ENCODE measurements around the gene RBMS2.
"Not testable (repeated sequence)": the region's sequence is repeated elsewhere in the genome, so short reads cannot be mapped to it uniquely, and the experiment has no call there.

Gene RBMS2

DNA sequence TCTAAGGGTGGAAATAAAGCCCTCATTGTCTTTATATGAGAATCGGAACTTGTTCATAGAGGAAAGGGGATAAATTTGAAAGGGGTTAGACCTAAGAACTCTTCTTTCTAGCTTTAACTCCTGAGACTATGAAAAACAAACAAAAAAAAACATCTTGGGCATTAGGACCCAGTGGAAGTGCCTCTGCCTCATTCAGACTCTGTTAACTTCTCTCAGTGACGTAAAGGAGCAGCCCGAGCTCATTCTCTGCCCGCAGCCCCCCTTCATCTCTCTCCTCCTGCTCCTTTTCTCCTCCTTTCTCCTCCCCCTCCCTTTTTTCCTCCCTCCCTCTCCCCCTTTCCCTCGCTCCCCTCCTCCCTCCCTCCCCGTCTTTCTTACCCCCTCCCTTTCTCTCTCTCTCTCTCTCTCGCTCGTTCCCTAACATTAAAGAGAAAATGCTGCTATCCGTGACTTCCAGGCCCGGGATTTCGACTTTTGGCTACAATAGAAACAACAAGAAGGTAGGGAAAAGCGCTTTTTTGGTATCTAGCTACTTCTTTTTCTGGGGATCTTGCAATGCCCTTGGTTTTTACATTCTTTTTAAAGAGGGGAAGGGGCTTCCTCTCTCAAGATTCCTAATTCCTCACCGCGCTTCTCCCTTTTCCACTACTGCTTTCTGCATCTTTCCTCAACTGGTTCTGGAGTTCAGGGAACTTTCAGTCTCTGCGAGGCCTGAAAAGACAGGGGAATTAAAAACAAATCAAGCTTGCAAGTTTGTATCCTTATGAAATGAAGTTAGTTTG lies at the start of gene RBMS2:
TSS of gene RBMS2 (plus strand) at position 231 of the 782 bp plus-strand sequence. CDS start at position 435, 204 bp downstream.
- DNase-seq = peak; percentile 94

GRCh38 chr12:56474389-56474788 lies 47.2 kb upstream of the RBMS2 start:
- DNase-seq = no peak

- no peak for DNase-seq
Observed at GRCh38 chr12:56476143-56476542, 45.5 kb upstream of the RBMS2 start.

- no peak for DNase-seq
Observed at GRCh38 chr12:56476972-56477432, 44.6 kb upstream of the RBMS2 start.

DNA sequence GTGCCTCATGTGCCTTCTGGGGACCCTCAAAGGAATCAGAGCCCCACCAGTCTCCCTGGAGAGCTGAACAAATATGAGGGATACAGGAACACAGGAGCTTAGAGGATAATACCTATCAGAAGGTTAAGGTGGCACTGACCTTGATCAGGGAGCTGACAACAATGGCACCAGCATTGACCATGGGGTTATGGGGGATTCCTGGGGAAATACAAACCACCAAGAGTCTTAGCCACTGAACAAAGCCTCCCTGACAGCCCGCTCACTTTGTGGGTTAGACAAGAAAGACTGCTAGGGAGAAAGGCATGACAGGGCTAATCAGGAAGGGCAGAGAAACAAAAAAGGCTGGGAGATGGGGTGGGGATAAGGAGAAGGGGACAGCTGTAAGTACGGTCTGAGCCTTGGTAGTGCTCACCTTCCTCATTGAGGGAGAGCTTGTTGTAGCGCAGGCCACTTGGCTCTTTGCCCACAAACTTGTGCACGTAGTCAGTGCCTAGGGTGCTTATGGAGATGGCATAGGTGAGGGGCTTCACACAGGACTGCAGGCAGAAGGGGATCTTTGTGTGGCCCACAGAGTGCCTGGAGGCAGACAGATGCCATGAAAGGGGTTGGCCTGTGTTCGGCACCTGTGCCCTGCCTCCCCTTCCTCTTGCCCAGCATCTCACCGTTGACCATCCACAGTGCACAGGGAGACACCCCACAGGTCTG lies 43.9 kb upstream of the RBMS2 start:
- no peak for DNase-seq

DNA sequence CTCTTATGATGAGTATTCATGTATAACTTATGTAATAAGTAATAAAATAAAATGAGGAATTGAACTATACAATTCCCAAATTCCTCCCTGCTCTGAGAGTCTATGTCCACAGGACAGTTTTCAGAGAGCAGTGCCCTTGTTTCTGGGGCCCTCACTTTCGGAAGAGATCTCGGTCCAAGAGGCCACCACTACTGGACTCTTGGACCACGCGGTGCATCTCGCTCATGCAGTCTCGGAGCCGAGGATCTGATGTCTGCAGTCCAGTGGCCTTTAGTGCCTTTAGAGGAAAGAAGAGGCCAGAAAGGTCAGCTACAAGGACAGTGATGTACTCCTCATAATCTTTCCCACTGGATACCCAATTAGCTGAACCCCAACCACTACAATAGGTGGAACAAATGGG lies 42.0 kb upstream of the RBMS2 start:
- no peak for DNase-seq

DNA sequence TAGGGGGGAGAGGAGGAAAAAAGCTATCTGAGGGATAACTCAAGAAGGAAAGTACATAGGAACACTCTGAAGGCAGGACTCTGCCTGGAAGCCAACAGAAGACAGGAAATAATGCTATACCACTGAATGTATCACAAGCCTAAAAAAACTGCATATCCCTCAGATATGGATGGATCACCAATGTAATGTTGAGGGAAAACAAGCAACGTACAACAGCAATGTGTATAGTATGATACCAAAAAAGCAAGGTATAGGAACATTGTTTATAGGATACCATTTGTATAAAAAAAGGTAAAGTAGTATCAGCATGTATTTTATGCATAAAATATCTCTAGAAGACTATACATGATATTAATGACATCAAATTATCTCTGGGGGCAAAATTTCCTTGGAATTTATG lies 37.1 kb upstream of the RBMS2 start:
- no peak for DNase-seq

GRCh38 chr12:56486694-56487093 lies 34.9 kb upstream of the RBMS2 start:
- DNase-seq = no peak

- DNase-seq = no peak
Observed at GRCh38 chr12:56487448-56488040, 34.1 kb upstream of the RBMS2 start.

- peak; percentile 80 for DNase-seq
Observed at GRCh38 chr12:56488041-56488955, 33.3 kb upstream of the RBMS2 start, which contains the start of gene GLS2. Gene GLS2, minus strand, starts transcription at chr12:56488161. Its CDS starts 43 bp downstream, at chr12:56488118.

GRCh38 chr12:56490360-56490759 lies 31.3 kb upstream of the RBMS2 start:
- DNase-seq = no peak

DNA sequence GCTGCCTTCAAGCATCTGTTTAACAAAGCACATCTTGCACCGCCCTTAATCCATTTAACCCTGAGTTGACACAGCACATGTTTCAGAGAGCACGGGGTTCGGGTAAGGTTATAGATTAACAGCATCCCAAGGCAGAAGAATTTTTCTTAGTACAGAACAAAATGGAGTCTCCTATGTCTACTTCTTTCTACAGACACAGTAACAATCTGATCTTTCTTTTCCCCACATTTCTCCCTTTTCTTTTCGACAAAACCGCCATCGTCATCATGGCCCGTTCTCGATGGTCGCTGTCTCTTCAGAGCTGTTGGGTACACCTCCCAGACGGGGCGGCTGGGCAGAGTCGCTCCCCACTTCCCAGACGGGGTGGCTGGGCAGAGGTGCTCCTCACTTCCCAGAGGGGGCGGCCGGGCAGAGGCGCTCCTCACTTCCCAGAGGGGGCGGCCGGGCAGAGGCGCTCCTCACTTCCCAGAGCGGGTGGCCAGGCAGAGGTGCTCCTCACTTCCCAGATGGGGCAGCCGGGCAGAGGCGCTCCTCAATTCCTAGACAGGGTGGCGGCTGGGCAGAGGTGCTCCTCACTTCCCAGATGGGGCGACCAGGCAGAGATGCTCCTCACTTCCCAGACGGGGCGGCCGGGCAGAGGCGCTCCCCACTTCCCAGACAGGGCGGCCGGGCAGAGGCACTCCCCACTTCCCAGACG lies 28.1 kb upstream of the RBMS2 start:
- not testable (repeated sequence) for DNase-seq

- DNase-seq = not testable (repeated sequence)
Observed at GRCh38 chr12:56494106-56494415, 27.6 kb upstream of the RBMS2 start.

- DNase-seq = not testable (repeated sequence)
Observed at GRCh38 chr12:56494481-56494880, 27.1 kb upstream of the RBMS2 start.

DNA sequence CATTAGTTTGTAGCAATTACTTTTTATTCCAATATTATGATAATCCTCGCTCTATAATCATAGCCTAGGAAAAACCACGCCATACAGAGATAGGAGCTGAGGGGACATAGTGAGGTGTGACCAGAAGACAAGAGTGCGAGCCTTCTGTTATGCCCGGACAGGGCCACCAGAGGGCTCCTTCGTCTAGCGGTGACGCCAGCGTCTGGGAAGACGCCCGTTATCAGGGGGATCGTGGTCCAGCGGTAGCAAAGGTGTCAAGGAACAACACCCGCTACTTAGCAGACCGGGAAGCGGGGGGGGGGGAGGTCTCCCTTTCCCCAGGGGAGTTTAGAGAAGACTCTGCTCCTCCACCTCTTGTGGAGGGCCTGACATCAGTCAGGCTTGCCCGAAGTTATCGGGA lies 24.9 kb upstream of the RBMS2 start:
- not testable (repeated sequence) for DNase-seq

DNA sequence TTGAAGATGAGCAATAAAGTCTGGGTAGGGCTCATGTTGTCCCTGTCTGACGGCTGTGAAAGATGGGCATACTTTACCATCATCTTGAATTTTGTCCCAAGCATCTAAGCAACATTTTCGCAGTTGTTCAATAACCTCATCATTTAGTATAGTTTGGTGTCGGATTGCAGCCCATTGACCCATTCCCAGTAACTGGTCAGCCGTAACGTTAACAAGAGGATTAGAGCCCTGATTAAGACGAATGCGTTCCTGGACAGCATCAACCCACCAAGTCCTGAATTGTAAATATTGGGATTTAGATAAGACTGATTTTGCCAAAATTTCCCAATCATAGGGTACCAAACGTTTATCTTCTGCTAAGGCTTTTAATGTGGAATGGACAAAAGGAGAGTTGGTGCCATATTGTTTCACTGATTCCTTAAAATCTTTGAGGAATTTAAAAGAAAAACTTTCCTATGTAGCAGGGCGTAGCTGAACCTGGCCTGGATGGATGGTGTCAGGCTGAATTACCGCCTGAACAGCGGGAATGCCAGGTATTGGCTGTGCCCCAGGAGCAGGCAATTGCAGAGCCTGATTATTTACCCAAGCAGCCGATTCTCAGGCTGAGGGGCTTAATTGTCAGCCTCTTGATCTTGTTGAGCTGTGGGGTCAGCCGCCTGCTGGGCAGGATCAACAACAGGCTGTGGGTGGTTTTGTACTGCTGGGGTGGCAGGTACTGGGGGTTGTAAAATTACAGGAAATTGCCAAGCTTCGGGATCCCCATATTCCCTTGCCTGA lies 23.3 kb upstream of the RBMS2 start:
- DNase-seq = not testable (repeated sequence)

- DNase-seq = not testable (repeated sequence)
Observed at GRCh38 chr12:56499452-56499851, 22.2 kb upstream of the RBMS2 start.

- not testable (repeated sequence) for DNase-seq
Observed at GRCh38 chr12:56499879-56500278, 21.7 kb upstream of the RBMS2 start.

GRCh38 chr12:56510786-56511185 lies 10.8 kb upstream of the RBMS2 start:
- DNase-seq = no peak

DNA sequence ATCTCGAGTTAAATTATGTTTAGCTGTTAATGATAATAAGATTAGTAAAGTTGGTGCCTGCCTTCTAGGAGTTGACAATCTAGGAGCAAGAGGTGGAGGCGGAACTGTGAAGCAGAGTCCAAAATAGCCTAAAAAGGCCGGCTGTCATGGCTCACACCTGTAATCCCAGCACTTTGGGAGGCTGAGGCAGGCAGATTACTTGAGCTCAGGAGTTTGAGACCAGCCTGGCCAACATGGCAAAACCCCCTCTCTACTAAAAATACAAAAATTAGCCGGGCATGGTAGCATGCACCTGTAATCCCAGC lies 7.7 kb upstream of the RBMS2 start:
- not testable (repeated sequence) for DNase-seq

DNA sequence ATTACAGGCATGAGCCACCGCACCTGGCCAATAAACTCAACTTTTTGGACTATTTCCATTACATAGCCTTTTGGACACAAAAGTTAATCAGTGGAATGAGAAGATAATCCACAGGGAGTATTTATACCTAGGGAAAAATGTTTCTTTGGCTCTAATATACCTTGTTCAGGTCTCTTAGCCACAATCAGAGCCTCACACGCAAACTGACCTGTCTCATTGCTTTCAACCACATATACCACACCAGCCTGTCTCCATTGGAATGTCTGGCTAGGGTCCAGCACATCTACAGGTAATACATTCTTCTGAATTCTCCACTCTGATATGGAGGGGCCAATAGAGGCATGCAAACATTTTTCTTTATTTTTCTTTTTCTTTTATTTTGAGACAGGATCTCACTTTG lies 3.8 kb upstream of the RBMS2 start:
- peak; percentile 8 for DNase-seq
